Bladder microvascular endothelial cell (primary cell): Measurements from ENCODE around the gene SLC25A34. TPM values are rescaled to one million over a fixed set of nuclear protein-coding genes. Genes with fewer than 3 reads are reported as not detected.

Experiments used
- total RNA-seq: library from RNA; depleted of rRNA; stranded (reverse); fragments of >200 nt; gene quantifications from 2 replicates; pipeline ENCODE4 v1.2.3, GENCODE V29; 2014

Gene SLC25A34
- total RNA-seq, result under 0.01 and 0.44 TPM in 2 replicates

GRCh38 chr1:15736038-15736891 lies at the start of gene SLC25A34:
Gene SLC25A34 (plus strand): TSS chr1:15736258. CDS start chr1:15736486, 228 bp downstream.

GRCh38 chr1:15742339-15742801 lies 6.3 kb downstream of the SLC25A34 start, which contains the start of gene TMEM82:
Gene TMEM82 (plus strand): TSS chr1:15742499. CDS start chr1:15742560, 61 bp downstream.

GRCh38 chr1:15758343-15758931 lies 22.4 kb downstream of the SLC25A34 start, which contains the start of gene FBLIM1:
Gene FBLIM1 (plus strand): TSS chr1:15758795. CDS start chr1:15764984, 6,189 bp downstream.

Other genes with a start within 250 kb of the SLC25A34 start
- gene CASP9, start 212.0 kb upstream of the SLC25A34 start, total RNA-seq, result 3.6 and 4.0 TPM in 2 replicates
- 8.9 and 27.3 TPM in 2 replicates for gene DNAJC16, start 209.4 kb upstream of the SLC25A34 start, total RNA-seq
- 0.16 and 0.50 TPM in 2 replicates for gene AGMAT, start 151.2 kb upstream of the SLC25A34 start, total RNA-seq
- 11.7 and 36.9 TPM in 2 replicates for gene DDI2, start 118.8 kb upstream of the SLC25A34 start, total RNA-seq
- gene PLEKHM2, start 51.9 kb upstream of the SLC25A34 start, total RNA-seq, result 41.4 and 64.4 TPM in 2 replicates
- gene TMEM82, start 6.2 kb downstream of the SLC25A34 start, total RNA-seq, result not detected in 2 replicates
- 58.6 and 268 TPM in 2 replicates for gene FBLIM1, start 22.5 kb downstream of the SLC25A34 start, total RNA-seq
- 4.7 and 7.2 TPM in 2 replicates for gene UQCRHL, start 71.4 kb downstream of the SLC25A34 start, total RNA-seq
- gene SPEN, start 111.4 kb downstream of the SLC25A34 start, total RNA-seq, result 10.5 and 35.6 TPM in 2 replicates
- gene ZBTB17, start 239.8 kb downstream of the SLC25A34 start, total RNA-seq, result 39.8 and 58.2 TPM in 2 replicates